ENCODE data around the gene ZNF687.

ZNF687 gene

DNA sequence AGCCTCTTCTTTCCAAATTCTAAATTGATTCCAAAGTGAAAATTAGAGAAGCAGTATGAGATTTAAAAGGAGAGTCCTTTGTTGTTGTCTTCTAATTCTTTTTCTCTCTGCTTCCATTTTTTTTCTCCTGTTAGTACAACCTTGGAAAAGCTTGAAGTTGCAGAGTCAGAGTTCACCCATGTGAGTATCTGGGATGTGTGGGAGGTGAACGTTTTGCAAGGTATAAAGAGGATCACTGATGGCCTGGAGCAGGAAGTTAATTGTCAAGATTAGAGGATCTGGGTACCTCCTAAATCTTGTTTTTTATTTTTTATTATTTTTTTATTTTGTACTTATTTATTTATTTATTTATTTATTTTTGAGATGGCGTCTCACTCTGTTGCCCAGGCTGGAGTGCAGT is 35.3 kb upstream of the ZNF687 start:
- no peak overlapping the region for H3K27ac ChIP-seq
- no peak for TF ChIP-seq CTCF (conservative IDR thresholded peaks at IDR 0.05)

GRCh38 chr1:151251656-151252470 is 30.2 kb upstream of the ZNF687 start:
- H3K27ac ChIP-seq: no peak overlapping the region

GRCh38 chr1:151254217-151255213 is 27.6 kb upstream of the ZNF687 start, which contains the start of gene PSMD4:
Gene PSMD4, plus strand, starts transcription at chr1:151254734. Its CDS starts 49 bp downstream, at chr1:151254783.
- TF ChIP-seq CTCF (conservative IDR thresholded peaks at IDR 0.05): no peak
- peak within 1 kb of the TSS; percentile 93 for H3K27ac ChIP-seq

More at GRCh38 chr1:151251656-151252470, 30.2 kb upstream of the ZNF687 start:
- TF ChIP-seq CTCF (conservative IDR thresholded peaks at IDR 0.05): peak; percentile 95

DNA sequence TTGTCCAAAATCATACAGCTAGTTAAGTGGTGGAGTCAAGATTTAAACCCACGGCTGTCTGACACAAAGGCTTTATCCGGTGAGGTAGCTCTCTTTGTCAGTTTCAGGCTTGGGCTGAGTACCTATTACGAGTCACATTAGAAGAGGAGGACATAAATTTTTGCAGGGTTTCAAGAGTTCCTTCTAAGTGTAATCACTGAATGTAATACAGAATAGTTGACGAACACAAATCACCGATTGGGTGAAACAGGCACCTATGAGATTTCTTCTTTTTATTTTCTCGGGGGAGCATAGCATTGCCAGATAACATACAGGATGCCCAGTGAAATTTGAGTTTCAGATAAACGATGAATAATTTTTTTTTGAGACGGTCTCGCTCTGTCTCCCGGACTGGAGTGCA is 26.7 kb upstream of the ZNF687 start:
- H3K27ac ChIP-seq: peak overlapping the region; percentile 93
- TF ChIP-seq CTCF (conservative IDR thresholded peaks at IDR 0.05): no peak

- H3K27ac ChIP-seq: no peak overlapping the region
- no peak for TF ChIP-seq CTCF (conservative IDR thresholded peaks at IDR 0.05)
These were observed 22.7 kb upstream of the ZNF687 start for GRCh38 chr1:151259351-151259750.

DNA sequence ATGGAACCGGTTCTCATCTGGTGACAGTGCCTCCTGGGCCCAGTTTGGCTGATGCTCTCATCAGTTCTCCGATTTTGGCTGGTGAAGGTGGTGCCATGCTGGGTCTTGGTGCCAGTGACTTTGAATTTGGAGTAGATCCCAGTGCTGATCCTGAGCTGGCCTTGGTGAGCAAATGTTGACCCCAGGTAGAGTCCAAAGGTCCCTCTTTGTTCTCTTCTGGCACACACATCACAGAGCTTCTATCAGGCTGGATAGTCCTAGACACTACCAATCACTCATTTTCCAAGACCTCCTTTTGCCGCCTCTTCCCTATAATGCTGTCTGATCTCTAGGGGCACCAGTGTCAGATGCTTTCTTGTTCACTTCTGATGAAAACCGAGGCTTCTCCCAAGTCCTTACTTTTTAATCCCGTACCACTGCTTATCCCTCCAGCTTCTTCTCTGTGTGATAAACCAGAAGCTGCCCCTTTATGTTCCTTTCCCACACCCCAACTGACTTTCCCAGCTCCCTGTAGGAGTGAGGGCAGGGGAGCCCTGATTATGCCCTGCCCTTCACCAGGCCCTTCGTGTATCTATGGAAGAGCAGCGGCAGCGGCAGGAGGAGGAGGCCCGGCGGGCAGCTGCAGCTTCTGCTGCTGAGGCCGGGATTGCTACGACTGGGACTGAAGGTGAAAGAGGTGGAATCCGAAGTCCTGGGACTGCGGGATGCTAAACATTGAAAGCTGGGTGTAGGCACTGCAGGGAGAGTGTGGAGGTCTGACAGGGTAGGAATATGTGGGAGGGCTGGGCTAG is 16.5 kb upstream of the ZNF687 start:
- no peak for TF ChIP-seq CTCF (conservative IDR thresholded peaks at IDR 0.05)
- no peak overlapping the region for H3K27ac ChIP-seq

Data from VCaP (cell line).